OCI-LY3 (cell line): Measurements from ENCODE around the gene FAM43A.

Experiments
- EZH2phosphoT487 ChIP-seq: fragments of 200-600 bp; shearing (Covaris generic); IDR thresholded peaks from 2 replicates; pipeline ENCODE4 v1.6.1; 2018; ENCODE audit warnings: antibody characterized with exemption, mixed run types, low read depth
- TF ChIP-seq, protein P1 (sequence below): fragments of 200-600, 300-600 bp; sonication (generic); IDR thresholded peaks from 2 replicates; pipeline ENCODE4 v1.5.1; 2014; ENCODE audit warnings: antibody characterized with exemption, low read length, low read depth

DNA sequence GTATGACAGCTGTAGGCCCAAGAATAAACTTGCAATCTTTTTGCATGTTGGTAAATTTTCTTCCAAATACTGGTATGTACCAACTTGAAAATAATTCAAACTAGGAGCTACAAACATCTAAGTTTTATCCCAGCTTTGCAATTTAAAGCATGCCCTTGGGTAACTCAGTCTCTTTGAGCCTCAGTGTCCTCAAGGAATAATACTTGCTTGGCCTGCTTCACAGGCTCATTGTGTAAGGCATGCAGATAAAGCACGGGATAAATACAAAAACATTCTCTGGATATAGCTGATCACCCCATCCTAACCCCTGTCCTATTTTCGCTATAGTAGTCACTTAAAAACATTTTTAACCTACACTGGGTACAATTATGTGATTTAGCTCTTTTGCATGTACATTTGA is 42.9 kb upstream of the FAM43A start:
- TF ChIP-seq, protein P1, sequence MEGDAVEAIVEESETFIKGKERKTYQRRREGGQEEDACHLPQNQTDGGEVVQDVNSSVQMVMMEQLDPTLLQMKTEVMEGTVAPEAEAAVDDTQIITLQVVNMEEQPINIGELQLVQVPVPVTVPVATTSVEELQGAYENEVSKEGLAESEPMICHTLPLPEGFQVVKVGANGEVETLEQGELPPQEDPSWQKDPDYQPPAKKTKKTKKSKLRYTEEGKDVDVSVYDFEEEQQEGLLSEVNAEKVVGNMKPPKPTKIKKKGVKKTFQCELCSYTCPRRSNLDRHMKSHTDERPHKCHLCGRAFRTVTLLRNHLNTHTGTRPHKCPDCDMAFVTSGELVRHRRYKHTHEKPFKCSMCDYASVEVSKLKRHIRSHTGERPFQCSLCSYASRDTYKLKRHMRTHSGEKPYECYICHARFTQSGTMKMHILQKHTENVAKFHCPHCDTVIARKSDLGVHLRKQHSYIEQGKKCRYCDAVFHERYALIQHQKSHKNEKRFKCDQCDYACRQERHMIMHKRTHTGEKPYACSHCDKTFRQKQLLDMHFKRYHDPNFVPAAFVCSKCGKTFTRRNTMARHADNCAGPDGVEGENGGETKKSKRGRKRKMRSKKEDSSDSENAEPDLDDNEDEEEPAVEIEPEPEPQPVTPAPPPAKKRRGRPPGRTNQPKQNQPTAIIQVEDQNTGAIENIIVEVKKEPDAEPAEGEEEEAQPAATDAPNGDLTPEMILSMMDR = no peak
- no peak for TF ChIP-seq EZH2phosphoT487
